Activated naive CD8-positive, alpha-beta T cell treated with anti-CD3 and anti-CD28 coated beads, Interleukin-2, amount 10 ng/mL, durations not matched to agents 7 days and 5 days (primary cell): ENCODE measurements around the gene KLC3. TPM values are rescaled to one million over a fixed set of nuclear protein-coding genes. Genes with fewer than 3 reads are reported as not detected.

Experiments used
- ATAC-seq: fragments of 150-1000 bp; cut with Tn5 transposase; one replicate; pipeline ENCODE4 v1.10.0; 2021; ENCODE audit warnings: low read depth, moderate library complexity
- POLR2A ChIA-PET: fragments of 350-600 bp; sonication (Branson Sonifier 250); formaldehyde crosslinking; loops from one replicate; lab custom pipeline; 2021; ENCODE audit warnings: antibody characterized with exemption; lab: Charles Lee
- DNase-seq: peaks from one replicate; pipeline ENCODE4 v3.0.0; 2021
- H3K27ac Mint-ChIP-seq: one replicate; pipeline ENCODE4 v1.8.0; 2022; ENCODE audit warnings: mild to moderate bottlenecking, mixed read lengths
- H3K27me3 Mint-ChIP-seq: one replicate; pipeline ENCODE4 v1.8.0; 2022; ENCODE audit warnings: mild to moderate bottlenecking, moderate library complexity, mixed read lengths
- H3K36me3 Mint-ChIP-seq: one replicate; pipeline ENCODE4 v1.8.0; 2021; ENCODE audit warnings: mild to moderate bottlenecking, mixed read lengths
- H3K4me1 Mint-ChIP-seq: one replicate; pipeline ENCODE4 v1.8.0; 2021; ENCODE audit warnings: mixed read lengths
- H3K4me3 Mint-ChIP-seq: one replicate; pipeline ENCODE4 v1.8.0; 2022; ENCODE audit warnings: mild to moderate bottlenecking, moderate library complexity, mixed read lengths
- H3K9me3 Mint-ChIP-seq: one replicate; pipeline ENCODE4 v1.8.0; 2021; ENCODE audit warnings: mixed read lengths
- total RNA-seq, 2 experiments: library from RNA; stranded (reverse); gene quantifications; one replicate each; pipeline ENCODE4 v1.2.3, GENCODE V29; 2021

The KLC3 gene
- total RNA-seq, 2 experiments from 2014 or later: not detected

DNA sequence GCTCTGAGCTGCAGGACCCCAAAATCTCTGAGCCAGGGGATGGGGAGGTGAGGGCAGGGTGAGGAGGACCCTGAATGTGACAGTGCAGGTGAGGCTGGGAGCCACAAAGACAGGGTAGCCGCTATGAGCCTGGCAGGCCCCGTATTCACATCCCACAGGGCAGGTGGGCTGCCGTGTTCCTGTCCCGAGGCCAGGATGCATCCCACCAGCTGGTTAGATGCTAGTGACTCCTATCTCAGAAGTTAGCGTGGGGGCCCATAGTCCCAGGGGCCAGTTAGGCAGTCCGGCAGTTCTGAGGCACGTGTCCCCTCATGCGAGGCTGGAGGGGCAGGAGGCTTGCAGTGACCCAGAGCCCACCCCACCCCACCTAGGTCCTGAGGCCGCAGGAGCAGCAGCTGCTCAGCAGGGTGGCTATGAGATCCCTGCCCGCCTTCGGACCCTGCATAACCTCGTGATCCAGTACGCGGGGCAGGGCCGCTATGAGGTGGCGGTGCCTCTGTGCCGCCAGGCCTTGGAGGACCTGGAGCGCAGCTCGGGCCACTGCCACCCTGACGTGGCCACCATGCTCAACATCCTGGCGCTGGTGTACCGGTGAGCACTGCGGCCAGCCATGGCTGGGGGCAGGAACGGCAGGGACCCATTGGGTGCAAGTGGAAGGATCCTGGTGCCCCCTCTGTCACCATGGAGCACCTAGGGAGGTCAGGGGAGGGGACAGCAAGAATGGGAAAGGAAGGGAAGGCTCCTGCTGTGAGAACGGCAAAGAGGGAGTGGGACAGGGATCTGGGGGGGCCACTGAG lies 7.2 kb downstream of the KLC3 start:
- Mint-ChIP-seq H3K36me3 (peaks cover 2% of the 10 kb centered on the region), H3K4me1 (no peaks in the 10 kb centered on the region), H3K27me3 (peaks cover 12% of the 10 kb centered on the region), H3K4me3 (no peak overlapping the region), H3K9me3 (no peaks in the 10 kb centered on the region), H3K27ac (no peak overlapping the region)
- ATAC-seq (no peak), DNase-seq (no peak)
- POLR2A ChIA-PET: interaction anchor here (0.7 kb wide), 1 partner anchor 41 kb away, joined by 5 read pairs; no protein-coding TSS in a partner anchor

- Mint-ChIP-seq H3K27me3 (peaks cover 12% of the 10 kb centered on the region), H3K9me3 (no peaks in the 10 kb centered on the region), H3K27ac (no peak overlapping the region), H3K4me1 (no peaks in the 10 kb centered on the region), H3K4me3 (no peak overlapping the region), H3K36me3 (peaks cover 2% of the 10 kb centered on the region)
- ATAC-seq: no peak
- POLR2A ChIA-PET: no interaction called here
- no peak for DNase-seq
Observed at GRCh38 chr19:45348367-45349125, 8.0 kb downstream of the KLC3 start.

DNA sequence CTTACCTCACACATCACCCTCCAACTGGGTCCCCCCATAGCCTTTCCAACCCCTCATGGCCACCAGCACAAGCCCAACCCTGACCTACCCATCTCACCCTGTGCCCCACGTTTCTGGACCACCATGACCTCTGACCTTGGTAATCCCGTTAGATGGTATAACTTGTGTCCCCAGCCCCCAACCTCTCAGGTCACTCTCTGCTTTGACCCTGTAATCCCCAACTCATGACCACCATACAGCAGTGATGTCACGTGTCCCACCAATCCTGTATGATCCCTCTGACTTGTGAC lies 8.5 kb downstream of the KLC3 start:
- DNase-seq: no peak
- no peaks in the 10 kb centered on the region for H3K9me3 Mint-ChIP-seq
- H3K4me1 Mint-ChIP-seq: no peaks in the 10 kb centered on the region
- peaks cover 2% of the 10 kb centered on the region for H3K36me3 Mint-ChIP-seq
- peaks cover 12% of the 10 kb centered on the region for H3K27me3 Mint-ChIP-seq
- no peak overlapping the region for H3K4me3 Mint-ChIP-seq
- no peak for ATAC-seq
- POLR2A ChIA-PET: no interaction called here
- no peak overlapping the region for H3K27ac Mint-ChIP-seq

- Mint-ChIP-seq H3K4me1 (peaks cover under 1% of the 10 kb centered on the region), H3K9me3 (no peaks in the 10 kb centered on the region), H3K27me3 (peaks cover 10% of the 10 kb centered on the region), H3K36me3 (peaks cover 2% of the 10 kb centered on the region), H3K27ac (no peak overlapping the region), H3K4me3 (no peak overlapping the region)
- no peak for ATAC-seq
- POLR2A ChIA-PET: no interaction called here
- no peak for DNase-seq
Observed at GRCh38 chr19:45349430-45349941, 8.9 kb downstream of the KLC3 start.

DNA sequence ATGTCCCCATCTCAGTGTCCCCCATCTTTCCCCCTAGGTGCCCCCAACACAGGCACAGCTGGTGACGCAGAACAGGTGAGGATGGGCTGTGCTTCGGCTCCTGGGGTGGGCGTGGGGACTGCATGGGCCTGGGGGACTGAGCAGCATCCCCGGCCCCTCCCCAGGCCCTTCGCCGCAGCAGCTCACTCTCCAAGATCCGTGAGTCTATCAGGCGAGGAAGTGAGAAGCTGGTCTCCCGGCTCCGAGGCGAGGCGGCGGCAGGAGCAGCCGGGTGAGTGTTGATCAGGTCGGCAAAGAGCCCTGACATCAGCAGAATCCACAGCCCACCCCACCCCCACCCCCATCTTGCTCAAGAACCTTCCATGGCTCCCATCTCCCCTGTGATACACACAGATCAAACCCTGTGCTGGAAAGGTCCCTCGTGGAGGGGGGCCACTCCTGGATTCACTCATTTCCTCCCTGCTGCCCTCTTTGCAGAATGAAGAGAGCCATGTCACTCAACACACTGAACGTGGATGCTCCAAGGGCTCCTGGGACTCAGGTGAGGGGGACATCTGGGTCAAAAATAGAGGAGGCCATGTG lies 10.0 kb downstream of the KLC3 start:
- no peaks in the 10 kb centered on the region for H3K9me3 Mint-ChIP-seq
- no peak overlapping the region for H3K4me3 Mint-ChIP-seq
- peaks cover 6% of the 10 kb centered on the region for H3K27me3 Mint-ChIP-seq
- no peak overlapping the region for H3K27ac Mint-ChIP-seq
- peaks cover 1% of the 10 kb centered on the region for H3K4me1 Mint-ChIP-seq
- ATAC-seq: no peak
- POLR2A ChIA-PET: no interaction called here
- DNase-seq: no peak
- H3K36me3 Mint-ChIP-seq: peaks cover 6% of the 10 kb centered on the region

DNA sequence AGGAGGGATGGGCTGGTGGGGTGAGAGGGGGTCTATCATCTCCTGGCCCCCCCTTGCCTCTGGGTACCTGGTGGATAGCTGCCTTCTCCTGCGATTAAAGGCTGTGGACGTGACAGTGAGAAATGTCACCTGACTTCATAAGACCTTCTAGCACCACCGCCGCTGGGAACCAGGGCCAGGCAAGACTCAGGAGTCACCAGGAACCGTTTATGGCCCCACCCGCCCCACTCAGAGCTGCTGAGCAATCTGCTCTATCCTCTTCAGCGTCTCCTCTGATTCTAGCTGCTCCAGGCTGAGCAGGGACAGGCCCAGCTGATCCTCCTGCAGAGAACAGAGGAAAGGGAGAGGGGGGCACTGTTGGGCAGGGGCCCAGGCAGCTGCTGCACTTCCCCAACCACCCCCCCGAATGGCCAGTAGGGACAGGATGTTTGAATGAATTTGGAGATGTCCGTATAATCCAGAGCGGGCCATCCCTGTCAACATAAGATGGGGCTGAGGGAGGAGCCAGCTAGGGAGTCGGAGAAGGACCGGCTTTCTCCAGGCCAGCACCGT lies 10.9 kb downstream of the KLC3 start:
- DNase-seq (no peak), ATAC-seq (no peak)
- Mint-ChIP-seq H3K36me3 (peaks cover 9% of the 10 kb centered on the region), H3K4me1 (peaks cover 1% of the 10 kb centered on the region), H3K9me3 (no peaks in the 10 kb centered on the region), H3K27me3 (no peaks in the 10 kb centered on the region), H3K4me3 (no peak overlapping the region), H3K27ac (no peak overlapping the region)
- POLR2A ChIA-PET: no interaction called here

- H3K4me3 Mint-ChIP-seq: no peak overlapping the region
- H3K4me1 Mint-ChIP-seq: peaks cover 1% of the 10 kb centered on the region
- H3K27me3 Mint-ChIP-seq: no peaks in the 10 kb centered on the region
- POLR2A ChIA-PET: no interaction called here
- H3K36me3 Mint-ChIP-seq: peaks cover 9% of the 10 kb centered on the region
- no peaks in the 10 kb centered on the region for H3K9me3 Mint-ChIP-seq
- H3K27ac Mint-ChIP-seq: no peak overlapping the region
- ATAC-seq (no peak), DNase-seq (no peak)
Observed at GRCh38 chr19:45352062-45352461, 11.5 kb downstream of the KLC3 start.

- DNase-seq (no peak), ATAC-seq (no peak)
- no peak overlapping the region for H3K27ac Mint-ChIP-seq
- no peaks in the 10 kb centered on the region for H3K9me3 Mint-ChIP-seq
- H3K4me1 Mint-ChIP-seq: peaks cover 1% of the 10 kb centered on the region
- POLR2A ChIA-PET: no interaction called here
- H3K27me3 Mint-ChIP-seq: no peaks in the 10 kb centered on the region
- H3K4me3 Mint-ChIP-seq: no peak overlapping the region
- peaks cover 9% of the 10 kb centered on the region for H3K36me3 Mint-ChIP-seq
Observed at GRCh38 chr19:45352471-45352870, 11.9 kb downstream of the KLC3 start.

DNA sequence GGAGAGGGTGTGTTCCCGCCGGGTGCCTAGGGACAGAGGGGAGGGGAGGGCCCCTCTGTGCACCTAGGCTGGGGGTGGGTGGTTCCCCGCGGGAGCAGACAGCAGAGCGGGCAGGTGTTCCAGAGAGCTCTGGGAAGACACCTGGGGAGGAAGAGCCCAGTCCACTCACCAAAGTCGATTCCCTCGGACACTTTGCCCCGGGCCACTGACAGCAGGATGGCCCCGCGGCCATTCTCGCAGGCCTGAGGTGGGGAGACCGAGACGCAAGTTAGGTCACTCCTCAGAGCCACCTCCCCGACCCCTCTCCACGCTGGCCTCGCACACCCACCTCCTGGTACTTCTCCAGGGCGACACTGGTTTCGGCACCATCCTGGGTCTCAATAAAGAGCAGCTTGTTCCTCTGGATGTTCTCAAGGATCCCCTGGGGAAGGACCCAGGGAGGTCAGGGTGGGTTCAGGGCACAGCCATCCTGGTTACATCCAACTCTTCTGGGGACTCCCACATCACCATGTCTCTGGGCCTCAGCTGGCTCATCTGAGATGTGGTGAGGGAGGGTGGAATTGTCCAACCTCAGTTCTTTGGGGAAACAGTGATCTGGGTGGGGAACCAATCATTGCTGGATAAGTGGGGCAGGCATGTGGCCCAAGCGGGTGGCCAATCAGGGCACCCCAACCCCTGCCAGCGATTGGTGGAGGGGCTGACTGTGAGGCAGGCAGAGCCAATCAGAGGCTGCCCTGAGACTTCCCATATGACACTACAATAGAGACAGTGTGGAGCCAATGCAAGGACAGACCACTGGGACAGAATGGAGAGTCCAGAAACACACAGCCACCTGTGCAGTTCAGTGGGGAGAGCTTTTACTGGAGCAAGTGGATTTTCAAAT lies 12.6 kb downstream of the KLC3 start:
- ATAC-seq: no peak
- peaks cover 9% of the 10 kb centered on the region for H3K36me3 Mint-ChIP-seq
- H3K9me3 Mint-ChIP-seq: no peaks in the 10 kb centered on the region
- no peak overlapping the region for H3K27ac Mint-ChIP-seq
- H3K27me3 Mint-ChIP-seq: no peaks in the 10 kb centered on the region
- POLR2A ChIA-PET: no interaction called here
- H3K4me3 Mint-ChIP-seq: no peak overlapping the region
- DNase-seq: no peak
- peaks cover 1% of the 10 kb centered on the region for H3K4me1 Mint-ChIP-seq

DNA sequence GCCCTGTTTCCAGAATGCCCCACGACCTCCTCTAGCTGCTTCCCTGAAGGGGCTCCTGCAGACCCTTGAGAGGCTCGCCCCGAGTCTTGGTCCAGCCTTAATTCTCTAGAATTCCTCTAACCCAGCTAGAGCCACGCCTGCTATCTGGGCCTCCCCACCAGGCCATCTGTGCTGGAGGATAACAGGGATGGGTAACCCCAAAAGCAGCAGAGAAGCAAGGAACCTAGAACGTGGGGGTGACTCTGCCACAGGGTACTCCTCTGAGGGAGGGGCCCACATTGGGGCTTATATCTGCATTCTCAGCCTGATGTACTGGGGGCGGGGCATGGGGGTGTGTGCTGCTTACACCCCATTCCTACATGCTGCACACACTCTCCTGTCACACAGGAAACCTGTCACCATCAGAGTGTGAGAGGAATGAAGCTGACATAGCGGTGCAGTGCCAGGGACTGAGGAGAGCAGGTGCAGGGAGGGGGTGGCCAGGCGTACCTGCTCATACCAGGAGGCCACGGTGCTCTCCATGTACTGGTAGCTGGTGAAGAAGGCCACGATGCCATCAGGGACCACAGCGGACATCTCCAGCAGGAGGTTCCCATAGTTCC lies 13.8 kb downstream of the KLC3 start:
- POLR2A ChIA-PET: no interaction called here

GRCh38 chr19:45355402-45355801 lies 14.9 kb downstream of the KLC3 start:
- Mint-ChIP-seq H3K27me3 (no peaks in the 10 kb centered on the region), H3K27ac (no peak overlapping the region), H3K4me1 (peaks cover 4% of the 10 kb centered on the region), H3K4me3 (no peak overlapping the region), H3K36me3 (peaks cover 7% of the 10 kb centered on the region), H3K9me3 (no peaks in the 10 kb centered on the region)
- POLR2A ChIA-PET: no interaction called here
- ATAC-seq (no peak), DNase-seq (no peak)

More for the DNA sequence above, 13.8 kb downstream of the KLC3 start:
- no peak for DNase-seq
- H3K4me1 Mint-ChIP-seq: peaks cover 1% of the 10 kb centered on the region
- no peak for ATAC-seq
- no peaks in the 10 kb centered on the region for H3K27me3 Mint-ChIP-seq
- H3K9me3 Mint-ChIP-seq: no peaks in the 10 kb centered on the region
- peaks cover 7% of the 10 kb centered on the region for H3K36me3 Mint-ChIP-seq
- no peak overlapping the region for H3K4me3 Mint-ChIP-seq
- no peak overlapping the region for H3K27ac Mint-ChIP-seq

DNA sequence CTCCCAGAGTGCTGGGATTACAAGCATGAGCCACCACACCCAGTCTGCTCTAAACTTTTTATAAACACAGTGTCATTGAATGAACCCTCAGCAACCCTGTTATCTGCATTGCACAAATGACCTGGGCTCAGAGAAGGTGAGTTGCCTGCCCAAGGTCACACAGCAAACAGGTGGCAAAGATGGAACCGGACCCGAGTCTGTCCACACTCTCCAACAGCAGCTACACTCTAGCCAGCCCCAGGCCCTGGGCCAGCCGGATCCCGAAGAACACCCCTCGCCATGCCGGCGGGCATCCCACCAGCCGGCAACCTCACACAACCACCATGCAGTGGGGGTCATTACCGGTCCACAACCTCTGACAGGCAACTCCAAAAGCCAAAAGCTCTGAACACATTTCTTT lies 15.4 kb downstream of the KLC3 start:
- Mint-ChIP-seq H3K27me3 (no peaks in the 10 kb centered on the region), H3K9me3 (no peaks in the 10 kb centered on the region), H3K36me3 (peaks cover 7% of the 10 kb centered on the region), H3K4me1 (peaks cover 4% of the 10 kb centered on the region), H3K4me3 (no peak overlapping the region), H3K27ac (no peak overlapping the region)
- POLR2A ChIA-PET: no interaction called here
- no peak for ATAC-seq
- no peak for DNase-seq
